H1 (cell line): ENCODE measurements around the gene LTB4R. TPM values are rescaled to one million over a fixed set of nuclear protein-coding genes. Genes with fewer than 3 reads are reported as not detected.

Experiments
- SP2 ChIP-seq: IDR thresholded peaks from 2 replicates; pipeline ENCODE4 v1.6.1; 2012; ENCODE audit warnings: mild to moderate bottlenecking, low read length, inconsistent platforms
- polyA plus RNA-seq, 7 experiments: library from polyadenylated mRNA; depleted of rRNA in 3 of 7; stranded (reverse) in 5 of 7; unstranded in 2 of 7; fragments of >200 nt in 5 of 7; fragments of 200-250 nt in 2 of 7; gene quantifications; 1 replicate in 5 of 7; 2 replicates in 1 of 7; 4 replicates in 1 of 7; pipeline versions ENCODE4 v1.2.1 to v1.2.3, GENCODE V29; 2011 to 2013; ENCODE audit warnings: missing spikeins in 2 of 7, mixed read lengths in 2 of 7
- total RNA-seq: library from RNA; stranded (reverse); fragmentation: NEBNext Ultra II Directional; extraction: Animal tissue kit (Norgen Biotek cat#: 25700); gene quantifications from 2 replicates; pipeline ENCODE4 v1.2.1, GENCODE V29; 2021

LTB4R gene
- total and polyA plus RNA-seq, 2 of the 8 experiments (the other 6 are each of a cell fraction or from before 2014, with no cell fraction given): 4.1 to 6.7 TPM

GRCh38 chr14:24339284-24340151 is 28.2 kb downstream of the LTB4R start, which contains the start of gene RIPK3 (continued):
- TF ChIP-seq SP2: no peak
